ENCODE results near the gene GNA14.

DNA sequence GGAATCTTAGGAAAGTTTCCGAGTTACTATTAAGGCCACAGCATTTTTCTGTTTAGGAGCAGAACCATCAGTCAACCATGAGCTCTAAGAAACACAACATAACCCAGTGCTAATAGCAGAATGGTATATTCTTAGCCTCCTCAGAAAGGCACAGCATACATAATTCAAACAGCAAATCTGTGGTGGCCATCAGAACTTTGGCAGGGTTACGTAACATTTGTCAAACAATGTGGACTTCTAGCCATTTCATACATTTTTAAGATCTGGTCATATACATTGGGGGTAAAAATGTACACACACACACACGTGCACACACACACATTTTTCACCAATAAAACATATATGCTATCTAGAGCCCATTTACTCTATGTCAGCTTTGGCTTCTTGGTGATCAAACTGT is 225.2 kb downstream of the GNA14 start:
- TF ChIP-seq, protein P1, sequence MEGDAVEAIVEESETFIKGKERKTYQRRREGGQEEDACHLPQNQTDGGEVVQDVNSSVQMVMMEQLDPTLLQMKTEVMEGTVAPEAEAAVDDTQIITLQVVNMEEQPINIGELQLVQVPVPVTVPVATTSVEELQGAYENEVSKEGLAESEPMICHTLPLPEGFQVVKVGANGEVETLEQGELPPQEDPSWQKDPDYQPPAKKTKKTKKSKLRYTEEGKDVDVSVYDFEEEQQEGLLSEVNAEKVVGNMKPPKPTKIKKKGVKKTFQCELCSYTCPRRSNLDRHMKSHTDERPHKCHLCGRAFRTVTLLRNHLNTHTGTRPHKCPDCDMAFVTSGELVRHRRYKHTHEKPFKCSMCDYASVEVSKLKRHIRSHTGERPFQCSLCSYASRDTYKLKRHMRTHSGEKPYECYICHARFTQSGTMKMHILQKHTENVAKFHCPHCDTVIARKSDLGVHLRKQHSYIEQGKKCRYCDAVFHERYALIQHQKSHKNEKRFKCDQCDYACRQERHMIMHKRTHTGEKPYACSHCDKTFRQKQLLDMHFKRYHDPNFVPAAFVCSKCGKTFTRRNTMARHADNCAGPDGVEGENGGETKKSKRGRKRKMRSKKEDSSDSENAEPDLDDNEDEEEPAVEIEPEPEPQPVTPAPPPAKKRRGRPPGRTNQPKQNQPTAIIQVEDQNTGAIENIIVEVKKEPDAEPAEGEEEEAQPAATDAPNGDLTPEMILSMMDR (IDR thresholded peaks at IDR 0.05) = no peak
- TF ChIP-seq POLR2A (IDR thresholded peaks at IDR 0.05) = no peak

All from right lobe of liver (tissue), 4 donors.